IMR-90 (cell line): ENCODE results near the gene CCDC182. TPM values are rescaled to one million over a fixed set of nuclear protein-coding genes. Genes with fewer than 3 reads are reported as not detected.

Source experiments
- ATAC-seq: fragments of 200-7000 bp; cut with Tn5 transposase; 2 replicates; pipeline ENCODE4 v1.9.1; 2020; ENCODE audit warnings: low read depth, mild to moderate bottlenecking, moderate library complexity
- BruUV-seq: library from RNA; stranded (reverse); fragments of 400-500 nt; replicated peaks from 2 replicates; lab custom pipeline; 2021; lab: Mats Ljungman, UMichigan
- CTCF ChIA-PET: fragments of 300-600 bp; formaldehyde crosslinking; extraction: SDS; loops from one replicate; lab custom pipeline; 2021; ENCODE audit warnings: antibody characterized with exemption; lab: Yijun Ruan, JAX
- POLR2A ChIA-PET: fragments of 300-600 bp; sonication (Branson Sonifier 250); formaldehyde crosslinking; loops from one replicate; lab custom pipeline; 2022; ENCODE audit warnings: antibody characterized with exemption; ENCODE audit not compliant: unreplicated experiment; lab: Charles Lee
- DNase-seq: peaks from one replicate; pipeline ENCODE4 v3.0.0; 2013
- H2AFZ ChIP-seq: replicated peaks from 2 replicates; pipeline ENCODE3; 2013; ENCODE audit warnings: low read length, mild to moderate bottlenecking; ENCODE audit not compliant: poor library complexity
- H2AK5ac ChIP-seq: 2 replicates; pipeline ENCODE4 v1.6.1; 2013; ENCODE audit warnings: low read depth, low read length, inconsistent platforms
- H2AK9ac ChIP-seq: replicated peaks from 2 replicates; pipeline ENCODE3; 2013; ENCODE audit warnings: mild to moderate bottlenecking, low read depth, low read length, moderate library complexity; ENCODE audit not compliant: poor library complexity
- H2BK120ac ChIP-seq: 2 replicates; pipeline ENCODE4 v1.6.1; 2013; ENCODE audit warnings: low read depth, low read length, inconsistent platforms
- H2BK15ac ChIP-seq: 3 replicates; pipeline ENCODE4 v1.6.1; 2013; ENCODE audit warnings: low read depth, low read length, inconsistent platforms
- H2BK20ac ChIP-seq: 2 replicates; pipeline ENCODE4 v1.6.1; 2013; ENCODE audit warnings: low read depth, mild to moderate bottlenecking, inconsistent platforms, low read length, moderate library complexity
- H2BK5ac ChIP-seq: 2 replicates; pipeline ENCODE4 v1.6.1; 2013; ENCODE audit warnings: mild to moderate bottlenecking, low read depth, low read length, inconsistent platforms; ENCODE audit not compliant: poor library complexity, severe bottlenecking
- H3K14ac ChIP-seq: replicated peaks from 2 replicates; pipeline ENCODE4 v1.6.1; 2013; ENCODE audit warnings: low read depth, low read length, inconsistent platforms
- H3K18ac ChIP-seq: 2 replicates; pipeline ENCODE4 v1.6.1; 2013; ENCODE audit warnings: low read depth, low read length, control low read depth
- H3K23ac ChIP-seq: 2 replicates; pipeline ENCODE4 v1.6.1; 2013; ENCODE audit warnings: low read depth, low read length, inconsistent platforms
- H3K27ac ChIP-seq: 2 replicates; pipeline ENCODE4 v1.5.1; 2013; ENCODE audit warnings: mild to moderate bottlenecking, control low read depth, low read length; ENCODE audit not compliant: insufficient read depth
- H3K27me3 ChIP-seq: 2 replicates; pipeline ENCODE4 v1.6.1; 2013; ENCODE audit warnings: low read length; ENCODE audit not compliant: control insufficient read depth, insufficient read depth
- H3K36me3 ChIP-seq: 2 replicates; pipeline ENCODE4 v1.6.1; 2013; ENCODE audit warnings: low read length, mixed read lengths; ENCODE audit not compliant: control insufficient read depth, insufficient read depth
- H3K4ac ChIP-seq: 2 replicates; pipeline ENCODE4 v1.6.1; 2013; ENCODE audit warnings: low read depth, low read length, inconsistent platforms
- H3K4me1 ChIP-seq: 2 replicates; pipeline ENCODE4 v1.6.1; 2013; ENCODE audit warnings: low read length, mixed read lengths; ENCODE audit not compliant: control insufficient read depth, insufficient read depth
- H3K4me2 ChIP-seq: 2 replicates; pipeline ENCODE4 v1.6.1; 2013; ENCODE audit warnings: low read depth, mild to moderate bottlenecking, control low read depth, low read length, moderate library complexity
- H3K4me3 ChIP-seq: 2 replicates; pipeline ENCODE4 v1.5.1; 2013; ENCODE audit warnings: low read depth, mild to moderate bottlenecking, control low read depth, low read length, moderate library complexity; ENCODE audit not compliant: insufficient read depth
- H3K56ac ChIP-seq: 2 replicates; pipeline ENCODE4 v1.6.1; 2013; ENCODE audit warnings: low read length, inconsistent platforms; ENCODE audit not compliant: insufficient read depth; ENCODE audit errors: extremely low read depth
- H3K79me1 ChIP-seq, 2 experiments: 2 replicates each; pipeline ENCODE4 v1.6.1; 2013; ENCODE audit warnings: low read length in 2 of 2, inconsistent platforms in 1 of 2, low read depth in 1 of 2
- H3K9ac ChIP-seq: 2 replicates; pipeline ENCODE4 v1.6.1; 2013; ENCODE audit warnings: low read depth, low read length, control low read depth
- H3K9me1 ChIP-seq: 2 replicates; pipeline ENCODE4 v1.6.1; 2013; ENCODE audit warnings: low read length, inconsistent platforms; ENCODE audit not compliant: insufficient read depth
- H3K9me3 ChIP-seq: 2 replicates; pipeline ENCODE4 v1.6.1; 2013; ENCODE audit warnings: low read length; ENCODE audit not compliant: control insufficient read depth, insufficient read depth
- H4K20me1 ChIP-seq: 2 replicates; pipeline ENCODE4 v1.6.1; 2013; ENCODE audit warnings: low read length, inconsistent platforms; ENCODE audit not compliant: insufficient read depth
- H4K5ac ChIP-seq: 2 replicates; pipeline ENCODE4 v1.6.1; 2013; ENCODE audit warnings: mild to moderate bottlenecking, low read depth, low read length, control low read depth
- H4K8ac ChIP-seq, 2 experiments: 2 replicates each; pipeline ENCODE4 v1.6.1; 2013; ENCODE audit warnings: low read depth in 2 of 2, low read length in 2 of 2, control low read depth in 1 of 2, inconsistent platforms in 1 of 2
- H4K91ac ChIP-seq: 2 replicates; pipeline ENCODE4 v1.6.1; 2013; ENCODE audit warnings: low read depth, low read length, inconsistent platforms; ENCODE audit not compliant: insufficient read depth
- BHLHE40 ChIP-seq: fragments of 150-350 bp; IDR thresholded peaks from 2 replicates; pipeline ENCODE4 v1.6.1; 2016; ENCODE audit warnings: mild to moderate bottlenecking, low read depth, low read length
- CHD1 ChIP-seq: IDR thresholded peaks from 2 replicates; pipeline ENCODE4 v1.6.1; 2012; ENCODE audit warnings: low read depth, low read length, improper control_type of control experiment
- MAFK ChIP-seq: IDR thresholded peaks from 2 replicates; pipeline ENCODE4 v1.6.1; 2012; ENCODE audit warnings: low read depth, low read length, improper control_type of control experiment
- NFE2L2 ChIP-seq: fragments of 150-350 bp; IDR thresholded peaks from 2 replicates; pipeline ENCODE4 v1.6.1; 2016; ENCODE audit warnings: low read depth, mild to moderate bottlenecking, low read length
- POLR2A ChIP-seq: IDR thresholded peaks from 2 replicates; pipeline ENCODE4 v1.6.1; 2012; ENCODE audit warnings: mild to moderate bottlenecking, low read depth, low read length
- RAD21 ChIP-seq: IDR thresholded peaks from 2 replicates; pipeline ENCODE4 v1.6.1; 2012; ENCODE audit warnings: low read length, improper control_type of control experiment
- SMC3 ChIP-seq: fragments of 150-350 bp; IDR thresholded peaks from 2 replicates; pipeline ENCODE4 v1.6.1; 2016; ENCODE audit warnings: low read depth, mild to moderate bottlenecking, antibody characterized with exemption, low read length, moderate library complexity
- dilution Hi-C: fragments of 300-500 bp; cut with HindIII; formaldehyde crosslinking; loops from one replicate; pipeline ENCODE4 v1.14.3; 2018; ENCODE audit warnings: low sequenced_read_pairs; ENCODE audit not compliant: unreplicated experiment
- in situ Hi-C: fragments of 300-500 bp; cut with MboI; formaldehyde crosslinking; loops from 3 replicates; pipeline ENCODE4 v1.14.3; 2019; ENCODE audit warnings: low sequenced_read_pairs, inconsistent platforms, mixed read lengths
- intact Hi-C: fragments of 100-400 bp; cut with micrococcal nuclease; formaldehyde crosslinking; loops from 2 replicates; pipeline ENCODE4 v1.10.0; 2022
- polyA plus RNA-seq, 3 experiments: library from polyadenylated mRNA; depleted of rRNA; stranded (reverse); fragments of >200 nt; gene quantifications; 2 replicates each; pipeline ENCODE4 v1.2.3, GENCODE V29; 2012; ENCODE audit warnings: low replicate concordance in 1 of 3
- total RNA-seq: library from RNA; depleted of rRNA; stranded (reverse); fragments of >200 nt; gene quantifications from 2 replicates; pipeline ENCODE4 v1.2.3, GENCODE V29; 2012
- TF ChIP-seq, protein P1 (sequence below): fragments of 150-350 bp; IDR thresholded peaks from 2 replicates; pipeline ENCODE4 v1.6.1; 2017; ENCODE audit warnings: mild to moderate bottlenecking, antibody characterized with exemption, low read length, low read depth
- TF ChIP-seq, protein P2 (sequence below): fragments of 150-350 bp; IDR thresholded peaks from 2 replicates; pipeline ENCODE4 v1.6.1; 2016; ENCODE audit warnings: low read depth, mild to moderate bottlenecking, low read length, moderate library complexity, borderline replicate concordance

Gene CCDC182
- total and polyA plus RNA-seq, 2 of the 4 experiments (the other 2 are of a cell fraction): not detected

DNA sequence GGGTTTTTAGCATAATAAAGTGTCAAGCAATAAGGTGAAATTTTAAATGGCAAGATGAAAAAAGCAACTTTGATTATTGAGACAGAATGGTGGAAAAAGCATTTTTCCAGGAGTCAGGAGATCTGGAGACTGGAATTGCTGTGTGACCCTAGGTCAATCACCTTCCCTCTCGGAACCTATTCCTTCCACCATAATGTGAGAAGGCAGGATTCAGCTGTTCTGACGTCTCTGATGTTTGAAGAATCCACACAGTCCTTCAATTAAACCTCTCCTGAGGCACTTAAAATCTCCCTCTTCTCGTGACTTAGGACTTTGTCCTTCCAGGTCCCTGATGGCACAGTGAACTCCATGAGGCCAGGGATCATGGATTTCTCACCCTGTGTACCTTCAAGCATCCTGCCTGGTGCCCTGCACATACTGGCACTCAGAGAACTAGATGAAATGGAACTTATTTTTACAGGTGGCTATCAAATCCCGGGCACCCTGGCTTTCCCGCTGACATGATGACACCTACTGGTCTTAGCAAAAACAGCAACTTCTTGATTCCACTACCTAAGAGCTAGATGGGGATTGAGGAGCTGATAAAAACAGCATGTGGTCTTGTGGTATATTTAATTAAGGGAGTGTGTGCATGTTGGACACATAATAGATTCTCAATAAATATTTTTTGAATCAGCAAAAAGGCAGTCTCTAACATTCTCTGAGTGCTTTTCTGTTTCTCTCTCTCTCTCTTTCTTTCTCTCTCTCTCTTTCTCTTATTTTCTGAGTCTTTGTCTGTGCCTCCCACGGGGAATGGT, 2.3 kb upstream of the CCDC182 start (continued):
- no peak for TF ChIP-seq BHLHE40
- TF ChIP-seq POLR2A: no peak

DNA sequence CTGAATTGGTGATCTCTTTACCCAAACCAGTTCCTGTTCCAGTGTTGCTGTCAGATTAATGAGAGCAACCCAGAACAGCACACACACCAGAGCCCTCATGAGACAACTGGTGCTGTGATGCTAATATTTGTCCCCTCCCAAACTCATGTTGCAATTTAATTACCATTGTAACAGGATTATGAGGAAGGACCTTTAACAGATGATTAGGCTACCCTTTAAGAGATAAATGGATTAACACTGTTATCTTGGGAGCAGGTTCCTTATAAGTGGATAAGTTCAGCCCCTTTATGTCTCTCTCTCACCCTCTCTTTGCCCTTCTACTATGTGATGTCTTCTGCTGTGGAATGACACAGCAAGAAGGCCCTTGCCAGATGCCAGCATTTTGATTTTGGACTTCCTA, 1.1 kb upstream of the CCDC182 start:
- H3K14ac ChIP-seq: no peak overlapping the region
- TF ChIP-seq MAFK (no peak), CHD1 (no peak), RAD21 (no peak), BHLHE40 (no peak), NFE2L2 (no peak), SMC3 (no peak)
- TF ChIP-seq, protein P1, sequence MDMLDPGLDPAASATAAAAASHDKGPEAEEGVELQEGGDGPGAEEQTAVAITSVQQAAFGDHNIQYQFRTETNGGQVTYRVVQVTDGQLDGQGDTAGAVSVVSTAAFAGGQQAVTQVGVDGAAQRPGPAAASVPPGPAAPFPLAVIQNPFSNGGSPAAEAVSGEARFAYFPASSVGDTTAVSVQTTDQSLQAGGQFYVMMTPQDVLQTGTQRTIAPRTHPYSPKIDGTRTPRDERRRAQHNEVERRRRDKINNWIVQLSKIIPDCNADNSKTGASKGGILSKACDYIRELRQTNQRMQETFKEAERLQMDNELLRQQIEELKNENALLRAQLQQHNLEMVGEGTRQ: no peak
- TF ChIP-seq, protein P2, sequence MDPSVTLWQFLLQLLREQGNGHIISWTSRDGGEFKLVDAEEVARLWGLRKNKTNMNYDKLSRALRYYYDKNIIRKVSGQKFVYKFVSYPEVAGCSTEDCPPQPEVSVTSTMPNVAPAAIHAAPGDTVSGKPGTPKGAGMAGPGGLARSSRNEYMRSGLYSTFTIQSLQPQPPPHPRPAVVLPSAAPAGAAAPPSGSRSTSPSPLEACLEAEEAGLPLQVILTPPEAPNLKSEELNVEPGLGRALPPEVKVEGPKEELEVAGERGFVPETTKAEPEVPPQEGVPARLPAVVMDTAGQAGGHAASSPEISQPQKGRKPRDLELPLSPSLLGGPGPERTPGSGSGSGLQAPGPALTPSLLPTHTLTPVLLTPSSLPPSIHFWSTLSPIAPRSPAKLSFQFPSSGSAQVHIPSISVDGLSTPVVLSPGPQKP: no peak
- H3K27ac ChIP-seq: no peak overlapping the region
- no peak overlapping the region for H3K4ac ChIP-seq
- H3K18ac ChIP-seq: no peak overlapping the region
- H2AK9ac ChIP-seq: no peak overlapping the region
- BruUV-seq: no TSS peak
- no peak overlapping the region for H2AFZ ChIP-seq
- no peaks in the 10 kb centered on the region for H3K4me1 ChIP-seq
- no peak overlapping the region for H4K5ac ChIP-seq
- H2BK120ac ChIP-seq: no peak overlapping the region
- no peaks in the 10 kb centered on the region for H4K20me1 ChIP-seq
- dilution Hi-C loops (no loop called here), intact Hi-C loops (no loop called here), in situ Hi-C loops (loop anchor here (10.0 kb wide), 3 partner anchors 151 to 621 kb away; no protein-coding TSS in a partner anchor)
- H3K9me3 ChIP-seq: no peaks in the 10 kb centered on the region
- no peaks in the 10 kb centered on the region for H3K9me1 ChIP-seq
- H3K9ac ChIP-seq: no peak overlapping the region
- H2BK20ac ChIP-seq: no peak overlapping the region
- H4K91ac ChIP-seq: no peak overlapping the region
- no peak overlapping the region for H3K23ac ChIP-seq
- CTCF ChIA-PET: interaction anchor here (3.3 kb wide), 1 partner anchor 503 kb away, joined by 14 read pairs; no protein-coding TSS in a partner anchor
- POLR2A ChIA-PET: no interaction called here
- no peak overlapping the region for H4K8ac ChIP-seq
- no peaks in the 10 kb centered on the region for H3K79me1 ChIP-seq
- peaks cover 42% of the 10 kb centered on the region for H3K27me3 ChIP-seq
- no peak overlapping the region for H3K4me2 ChIP-seq
- H3K56ac ChIP-seq: no peak overlapping the region
- no peak for ATAC-seq
- no peaks in the 10 kb centered on the region for H3K36me3 ChIP-seq
- H2AK5ac ChIP-seq: no peak overlapping the region
- no peak overlapping the region for H3K4me3 ChIP-seq
- H2BK15ac ChIP-seq: no peak overlapping the region
- no peak overlapping the region for H2BK5ac ChIP-seq
- DNase-seq: no peak
